Activated naive CD8-positive, alpha-beta T cell treated with anti-CD3 and anti-CD28 coated beads, Interleukin-2, amount 50 U/mL, for 16 hours (primary cell): ENCODE results near the gene ARRB2.

Experiments used
- DNase-seq: peaks from one replicate; pipeline ENCODE4 v3.0.0-alpha.2; 2020; ENCODE audit warnings: low read depth, low spot score

The ARRB2 gene

DNA sequence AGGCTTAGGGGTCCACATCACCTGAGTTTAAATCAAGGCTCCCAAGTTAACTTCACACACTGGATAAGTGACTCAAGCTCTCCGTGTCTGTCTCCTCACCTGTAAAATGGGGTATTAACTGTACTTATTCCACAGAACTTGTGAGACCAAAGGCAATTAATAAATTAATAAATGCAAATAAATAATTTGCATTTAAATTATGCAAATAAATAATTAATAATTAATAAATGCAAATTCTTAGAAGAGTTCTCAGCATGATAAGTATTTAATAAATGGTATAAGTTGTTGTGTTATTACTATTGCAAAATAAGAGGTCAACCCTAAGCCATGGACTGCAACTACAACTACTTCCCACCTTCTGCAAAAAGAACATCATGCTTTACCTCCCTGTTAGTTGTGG is 43.0 kb downstream of the ARRB2 start:
- DNase-seq, result no peak

DNA sequence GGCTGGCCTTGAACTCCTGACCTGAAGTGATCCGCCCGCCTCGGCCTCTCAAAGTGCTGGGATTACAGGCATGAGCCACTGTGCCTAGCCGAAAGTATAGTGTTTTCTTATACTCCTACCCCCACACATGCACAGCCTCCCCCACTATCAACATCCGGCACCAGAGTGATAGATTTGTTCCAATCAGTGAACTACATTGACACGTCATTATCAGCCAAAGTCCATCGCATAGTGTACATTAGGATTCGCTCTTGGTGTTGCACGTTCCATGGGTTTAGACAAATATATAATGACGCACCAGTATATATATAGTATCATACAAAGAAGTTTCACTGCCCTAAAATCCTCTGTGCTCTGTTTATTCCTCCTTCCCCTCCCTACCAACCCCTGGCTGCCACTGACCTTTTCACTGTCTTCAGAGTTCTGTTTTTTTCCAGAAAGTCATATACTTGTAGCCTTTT is 49.4 kb downstream of the ARRB2 start:
- no peak for DNase-seq

DNA sequence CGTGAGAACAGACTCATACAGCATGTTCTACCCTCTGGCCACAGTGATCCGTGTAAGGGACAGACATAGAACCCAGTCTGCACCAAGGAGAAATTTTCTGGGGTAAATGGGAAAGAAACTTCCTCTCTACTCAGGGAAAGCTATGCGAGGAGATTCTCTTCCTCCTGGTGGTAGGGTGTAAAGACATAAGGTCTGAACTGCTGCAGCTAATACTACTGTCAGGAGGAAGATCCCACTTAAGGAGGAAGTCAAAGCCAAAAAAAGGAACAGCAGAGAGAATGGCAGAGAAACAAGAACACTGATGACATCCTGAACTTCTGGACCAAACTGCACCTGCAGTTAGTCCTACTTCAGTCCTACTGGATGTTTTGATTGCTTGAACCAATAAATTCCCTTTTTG is 54.2 kb downstream of the ARRB2 start:
- DNase-seq, result no peak

DNA sequence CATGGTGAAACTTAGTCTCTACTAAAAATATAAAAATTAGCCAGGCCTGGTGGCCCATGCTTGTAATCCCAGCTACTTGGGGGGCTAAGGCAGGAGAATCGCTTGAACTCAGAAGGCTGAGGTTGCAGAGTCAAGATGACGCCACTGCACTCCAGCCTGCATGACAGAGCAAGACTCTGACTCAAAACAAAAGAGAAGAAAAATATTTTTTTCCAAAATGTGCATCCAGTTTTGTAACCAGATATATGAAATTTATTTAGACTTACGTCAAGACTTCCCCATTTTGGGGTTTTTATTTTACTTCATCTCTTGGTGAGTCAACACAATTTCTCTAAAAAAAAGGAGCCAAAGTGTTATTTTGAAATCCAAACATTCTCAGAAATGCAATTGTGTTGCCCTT is 55.8 kb downstream of the ARRB2 start:
- DNase-seq, result no peak

DNA sequence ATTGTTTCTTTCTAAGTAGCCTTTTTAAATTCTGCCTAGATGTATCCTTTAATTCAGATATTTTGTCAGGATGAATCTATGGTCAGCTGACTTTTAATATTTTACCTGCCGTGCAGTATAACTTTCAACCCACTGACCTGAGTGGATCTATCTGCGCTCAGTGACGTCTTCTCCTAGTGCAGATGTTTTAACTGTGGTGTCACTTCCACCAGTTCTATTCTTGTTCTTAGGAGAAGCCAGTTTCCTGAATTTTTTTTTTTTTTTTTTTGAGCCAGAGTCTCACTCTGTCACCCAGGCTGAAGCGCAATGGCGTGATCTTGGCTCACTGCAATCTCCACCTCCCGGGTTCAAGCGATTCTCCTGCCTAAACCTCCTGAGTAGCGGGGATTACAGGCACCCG is 56.3 kb downstream of the ARRB2 start:
- DNase-seq, result no peak

- DNase-seq, result no peak
Measured at GRCh38 chr17:4768298-4768697, 57.9 kb downstream of the ARRB2 start.

DNA sequence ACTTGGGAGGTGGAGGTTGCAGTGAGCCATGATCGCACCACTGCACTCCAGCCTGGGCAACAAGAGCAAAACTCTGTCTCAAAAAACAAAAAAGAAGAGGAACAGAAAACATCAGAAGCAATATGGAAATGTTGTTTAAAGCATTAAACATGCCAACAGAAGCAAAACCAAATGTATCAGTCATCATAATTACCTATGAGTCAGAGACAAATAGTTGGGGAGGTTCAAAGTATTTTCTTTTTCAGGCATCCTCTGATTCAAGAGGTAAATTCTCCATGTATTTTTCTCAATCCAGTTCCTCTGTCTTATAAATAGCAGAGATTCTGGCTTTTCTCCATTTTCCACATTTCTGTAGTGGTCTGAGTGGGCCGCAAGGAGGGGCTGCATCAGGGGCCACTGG is 59.2 kb downstream of the ARRB2 start:
- no peak for DNase-seq
